Measurements from ENCODE around the gene EXOC4.

DNA sequence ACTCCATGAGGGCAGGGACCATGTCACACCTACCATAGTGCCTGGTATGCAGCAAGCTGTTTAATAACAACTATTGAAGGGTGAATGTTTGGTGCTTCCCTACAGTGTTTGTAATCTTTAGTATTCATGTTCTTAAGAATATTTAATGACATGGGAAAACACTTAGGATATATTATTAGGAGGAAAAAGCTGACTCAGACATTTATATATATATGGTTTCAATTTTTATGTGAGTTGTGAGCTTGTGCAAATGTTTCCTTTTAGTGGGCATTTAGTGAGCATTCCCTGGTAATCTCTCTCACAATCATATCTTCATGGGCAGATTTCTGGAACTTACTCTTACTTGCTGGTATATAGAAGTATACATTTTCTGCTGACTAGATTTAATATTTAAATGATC is 359.1 kb downstream of the EXOC4 start:
- TF ChIP-seq, protein P1, sequence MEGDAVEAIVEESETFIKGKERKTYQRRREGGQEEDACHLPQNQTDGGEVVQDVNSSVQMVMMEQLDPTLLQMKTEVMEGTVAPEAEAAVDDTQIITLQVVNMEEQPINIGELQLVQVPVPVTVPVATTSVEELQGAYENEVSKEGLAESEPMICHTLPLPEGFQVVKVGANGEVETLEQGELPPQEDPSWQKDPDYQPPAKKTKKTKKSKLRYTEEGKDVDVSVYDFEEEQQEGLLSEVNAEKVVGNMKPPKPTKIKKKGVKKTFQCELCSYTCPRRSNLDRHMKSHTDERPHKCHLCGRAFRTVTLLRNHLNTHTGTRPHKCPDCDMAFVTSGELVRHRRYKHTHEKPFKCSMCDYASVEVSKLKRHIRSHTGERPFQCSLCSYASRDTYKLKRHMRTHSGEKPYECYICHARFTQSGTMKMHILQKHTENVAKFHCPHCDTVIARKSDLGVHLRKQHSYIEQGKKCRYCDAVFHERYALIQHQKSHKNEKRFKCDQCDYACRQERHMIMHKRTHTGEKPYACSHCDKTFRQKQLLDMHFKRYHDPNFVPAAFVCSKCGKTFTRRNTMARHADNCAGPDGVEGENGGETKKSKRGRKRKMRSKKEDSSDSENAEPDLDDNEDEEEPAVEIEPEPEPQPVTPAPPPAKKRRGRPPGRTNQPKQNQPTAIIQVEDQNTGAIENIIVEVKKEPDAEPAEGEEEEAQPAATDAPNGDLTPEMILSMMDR (IDR thresholded peaks at IDR 0.05), result no peak
- TF ChIP-seq POLR2AphosphoS5 (IDR thresholded peaks at IDR 0.05; ENCODE audit: low read depth, low read length) (no peak), REST (IDR thresholded peaks at IDR 0.05; ENCODE audit: insufficient read depth in 1 of 2, low read depth in 2 of 2, low read length in 1 of 2) (no peak), SIN3A (IDR thresholded peaks at IDR 0.05; ENCODE audit: borderline replicate concordance, insufficient read depth, low read depth, low read length) (no peak), TCF7L2 (IDR thresholded peaks at IDR 0.05; ENCODE audit: low read depth, low read length) (no peak)

Data from Panc1 (cell line).